Glutamatergic neuron (in vitro differentiated cells): ENCODE results near the gene MFNG. TPM values are rescaled to one million over a fixed set of nuclear protein-coding genes. Genes with fewer than 3 reads are reported as not detected.

ENCODE experiments used
- DNase-seq: peaks from one replicate; pipeline ENCODE4 v3.0.0; 2022
- H3K27ac Mint-ChIP-seq: one replicate; pipeline ENCODE4 v1.8.0; 2020; ENCODE audit warnings: mild to moderate bottlenecking, mixed read lengths, inconsistent platforms; ENCODE audit not compliant: unreplicated experiment
- H3K27me3 Mint-ChIP-seq: one replicate; pipeline ENCODE4 v1.8.0; 2020; ENCODE audit warnings: mild to moderate bottlenecking, moderate library complexity, mixed read lengths, inconsistent platforms; ENCODE audit not compliant: unreplicated experiment
- H3K36me3 Mint-ChIP-seq: one replicate; pipeline ENCODE4 v1.8.0; 2020; ENCODE audit warnings: mild to moderate bottlenecking, mixed read lengths, inconsistent platforms; ENCODE audit not compliant: unreplicated experiment
- H3K4me1 Mint-ChIP-seq: one replicate; pipeline ENCODE4 v1.8.0; 2020; ENCODE audit warnings: mild to moderate bottlenecking, low read depth, mixed read lengths, inconsistent platforms; ENCODE audit not compliant: unreplicated experiment
- H3K4me3 Mint-ChIP-seq: one replicate; pipeline ENCODE4 v1.8.0; 2020; ENCODE audit warnings: mild to moderate bottlenecking, mixed read lengths, inconsistent platforms; ENCODE audit not compliant: unreplicated experiment
- H3K9me3 Mint-ChIP-seq: one replicate; pipeline ENCODE4 v1.8.0; 2020; ENCODE audit warnings: mild to moderate bottlenecking, moderate library complexity, mixed read lengths, inconsistent platforms; ENCODE audit not compliant: unreplicated experiment
- total RNA-seq: library from RNA; stranded (reverse); fragmentation: NEBNext Ultra II Directional; extraction: Animal tissue kit (Norgen Biotek cat#: 25700); gene quantifications from one replicate; pipeline ENCODE4 v1.2.1, GENCODE V29; 2021; ENCODE audit not compliant: unreplicated experiment
- TF ChIP-seq, protein P1 (sequence below): fragments of 200-600 bp; sonication (generic); IDR thresholded peaks from one replicate; pipeline ENCODE4 v1.5.0; 2021; ENCODE audit not compliant: partially characterized antibody, unreplicated experiment

MFNG gene
- total RNA-seq, 1 donor from 2014 or later: 61.1 TPM

DNA sequence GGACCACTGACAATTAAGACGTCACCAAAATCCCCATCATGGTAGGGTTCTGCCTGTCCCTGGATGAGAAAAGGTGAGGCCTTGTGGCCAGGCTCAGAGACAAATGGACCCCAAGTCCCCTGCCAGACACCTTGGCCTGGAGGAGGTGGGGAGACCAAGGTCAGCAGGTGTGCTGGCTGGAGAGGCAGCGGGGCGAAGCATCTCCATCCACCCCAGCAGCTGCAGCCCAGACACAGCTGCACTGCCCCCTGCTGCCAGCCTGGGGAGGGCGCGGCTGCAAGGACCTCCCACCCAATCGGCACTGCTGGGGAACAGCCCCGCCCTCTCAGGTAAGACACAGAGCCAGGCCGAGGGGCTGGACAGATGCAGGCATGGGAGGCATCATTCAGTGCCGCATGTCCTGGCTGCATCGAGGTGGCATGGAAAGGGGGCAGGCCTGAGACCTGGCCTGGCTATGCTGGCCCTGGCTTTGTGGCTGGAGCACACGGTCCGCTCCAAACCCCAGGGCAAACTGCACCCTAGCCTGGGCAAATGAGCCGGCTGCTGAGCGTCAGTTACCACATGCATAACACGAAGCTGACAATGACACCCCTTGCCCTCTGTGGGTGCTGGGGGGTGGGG is 12.2 kb upstream of the MFNG start:
- DNase-seq: peak; percentile 76
- Mint-ChIP-seq H3K36me3 (no peaks in the 10 kb centered on the region), H3K9me3 (peaks cover 8% of the 10 kb centered on the region), H3K4me1 (peaks cover 31% of the 10 kb centered on the region), H3K27ac (no peak overlapping the region), H3K27me3 (peaks cover 11% of the 10 kb centered on the region), H3K4me3 (no peak overlapping the region)
- TF ChIP-seq, protein P1, sequence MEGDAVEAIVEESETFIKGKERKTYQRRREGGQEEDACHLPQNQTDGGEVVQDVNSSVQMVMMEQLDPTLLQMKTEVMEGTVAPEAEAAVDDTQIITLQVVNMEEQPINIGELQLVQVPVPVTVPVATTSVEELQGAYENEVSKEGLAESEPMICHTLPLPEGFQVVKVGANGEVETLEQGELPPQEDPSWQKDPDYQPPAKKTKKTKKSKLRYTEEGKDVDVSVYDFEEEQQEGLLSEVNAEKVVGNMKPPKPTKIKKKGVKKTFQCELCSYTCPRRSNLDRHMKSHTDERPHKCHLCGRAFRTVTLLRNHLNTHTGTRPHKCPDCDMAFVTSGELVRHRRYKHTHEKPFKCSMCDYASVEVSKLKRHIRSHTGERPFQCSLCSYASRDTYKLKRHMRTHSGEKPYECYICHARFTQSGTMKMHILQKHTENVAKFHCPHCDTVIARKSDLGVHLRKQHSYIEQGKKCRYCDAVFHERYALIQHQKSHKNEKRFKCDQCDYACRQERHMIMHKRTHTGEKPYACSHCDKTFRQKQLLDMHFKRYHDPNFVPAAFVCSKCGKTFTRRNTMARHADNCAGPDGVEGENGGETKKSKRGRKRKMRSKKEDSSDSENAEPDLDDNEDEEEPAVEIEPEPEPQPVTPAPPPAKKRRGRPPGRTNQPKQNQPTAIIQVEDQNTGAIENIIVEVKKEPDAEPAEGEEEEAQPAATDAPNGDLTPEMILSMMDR: peak; percentile 77

DNA sequence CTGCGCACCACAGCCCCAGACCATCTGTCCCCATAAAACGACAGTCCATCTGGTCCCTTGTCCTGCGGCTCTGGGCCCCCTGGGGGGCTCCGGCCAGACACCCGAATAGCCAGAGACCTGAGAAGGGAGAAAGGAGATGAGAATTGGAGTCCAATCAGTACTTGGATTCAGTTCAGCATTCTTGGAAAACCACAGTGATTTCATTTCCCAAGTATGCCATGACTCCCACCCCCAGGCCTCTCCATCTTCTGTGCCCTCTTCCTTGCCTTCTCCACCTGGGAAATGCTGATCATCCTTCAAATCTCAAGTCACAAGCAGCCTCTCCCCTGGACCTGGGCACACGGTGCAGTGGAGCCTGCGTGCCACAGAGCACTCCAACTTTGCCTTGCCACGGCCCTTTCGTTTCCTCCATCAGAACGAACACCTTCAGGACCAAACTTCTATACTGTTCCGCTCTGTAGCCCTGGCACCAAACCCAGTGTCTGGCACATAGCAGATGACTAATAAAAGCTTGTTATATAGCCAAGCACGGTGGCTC is 10.9 kb upstream of the MFNG start:
- Mint-ChIP-seq H3K27me3 (peaks cover 13% of the 10 kb centered on the region), H3K4me3 (peak overlapping the region; percentile 71), H3K27ac (peak overlapping the region; percentile 66), H3K9me3 (peaks cover 8% of the 10 kb centered on the region), H3K4me1 (peaks cover 33% of the 10 kb centered on the region), H3K36me3 (no peaks in the 10 kb centered on the region)
- no peak for DNase-seq
- TF ChIP-seq, protein P1: no peak

DNA sequence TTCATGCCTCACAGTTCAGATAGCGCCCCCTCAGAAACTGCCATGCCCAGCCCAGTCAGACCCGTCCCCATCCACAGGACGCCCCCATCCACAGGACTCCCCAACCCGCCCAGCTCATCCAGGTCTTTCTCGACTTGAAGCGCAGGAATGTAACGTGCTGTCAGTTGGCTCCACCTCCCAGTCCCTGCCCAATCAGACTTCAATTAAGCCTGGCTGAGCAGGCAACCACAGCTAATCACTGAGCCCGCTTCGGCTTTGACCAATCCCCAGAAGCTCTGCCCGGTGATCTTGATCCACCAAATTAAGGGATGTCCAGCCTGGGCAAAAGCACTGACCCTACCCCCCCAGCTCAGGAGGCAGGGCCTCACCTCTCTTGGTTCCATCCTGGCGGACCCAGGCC is 10.5 kb upstream of the MFNG start:
- DNase-seq: no peak
- Mint-ChIP-seq H3K27ac (peak overlapping the region; percentile 66), H3K27me3 (peaks cover 13% of the 10 kb centered on the region), H3K36me3 (no peaks in the 10 kb centered on the region), H3K9me3 (peaks cover 4% of the 10 kb centered on the region), H3K4me3 (peak overlapping the region; percentile 50), H3K4me1 (peaks cover 29% of the 10 kb centered on the region)
- TF ChIP-seq, protein P1: no peak

DNA sequence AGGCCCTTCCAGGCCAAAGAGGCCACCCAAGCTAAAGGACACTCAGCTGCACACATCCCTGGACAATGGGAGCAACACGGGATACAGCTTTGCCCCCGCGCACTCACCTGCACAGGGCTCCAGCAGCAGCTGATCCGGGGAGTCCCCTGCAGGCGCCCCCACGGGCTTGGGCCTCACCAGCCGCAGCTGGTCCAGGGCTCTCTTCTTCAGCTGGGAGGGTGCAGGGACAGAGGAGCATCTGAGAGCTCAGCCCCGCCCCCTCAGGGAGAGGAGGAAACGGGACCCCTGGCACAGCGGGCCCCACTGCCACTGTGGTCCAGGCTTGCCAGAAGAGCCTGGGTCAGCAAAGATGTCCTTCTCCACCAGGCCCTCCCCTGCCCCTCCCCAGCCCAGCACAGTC is 7.8 kb upstream of the MFNG start:
- TF ChIP-seq, protein P1: no peak
- H3K27ac Mint-ChIP-seq: no peak overlapping the region
- no peak overlapping the region for H3K4me3 Mint-ChIP-seq
- H3K9me3 Mint-ChIP-seq: peaks cover 4% of the 10 kb centered on the region
- peaks cover 25% of the 10 kb centered on the region for H3K4me1 Mint-ChIP-seq
- no peak for DNase-seq
- peaks cover 13% of the 10 kb centered on the region for H3K27me3 Mint-ChIP-seq
- H3K36me3 Mint-ChIP-seq: no peaks in the 10 kb centered on the region
